ENCODE measurements around the gene RUNDC1.

The RUNDC1 gene

GRCh38 chr17:42980274-42980765 lies at the start of gene RUNDC1:
Gene RUNDC1 (plus strand): TSS chr17:42980565. CDS start chr17:42980577, 12 bp downstream.
- Histone ChIP-seq H3K4me1 (ENCODE audit: control insufficient read depth, insufficient read depth, low read length) (peaks cover 10% of the 10 kb centered on the region), H3K9me3 (ENCODE audit: control insufficient read depth, insufficient read depth, low read depth, low read length) (no peaks in the 10 kb centered on the region), H3K27ac (ENCODE audit: extremely low read depth, low read depth, low read length) (peak within 1 kb of the TSS; percentile 78), H3K4me3 (ENCODE audit: low read depth, low read length) (peak within 1 kb of the TSS; percentile 85), H3K36me3 (ENCODE audit: control insufficient read depth in 2 of 2, insufficient read depth in 1 of 2, low read length in 2 of 2) (peaks cover 6 to 10% of the 10 kb centered on the region in 2 experiments; a peak in 2 of 3 replicates)
- ChIA-PET CTCF (interaction anchor here (0.6 to 1.4 kb wide), 4 partner anchors 15 to 20 kb away, joined by 3 to 6 read pairs (median 3); partner anchors contain the start of gene RPL27), POLR2A (interaction anchor here (2.2 to 4.2 kb wide), 2 partner anchors 15 to 18 kb away, joined by 7 to 26 read pairs; partner anchors contain the start of gene RPL27)
- TF ChIP-seq ZFHX2 (tag by site-specific recombination; conservative IDR thresholded peaks at IDR 0.05), result 0 out of 2 replicates have a peak, but pooled peaks have one; percentile 24
- peak; percentile 82 for TF ChIP-seq ZBTB48 (tag by site-specific recombination; IDR thresholded peaks at IDR 0.05)
- TF ChIP-seq ZEB2 (tag by site-specific recombination; IDR thresholded peaks at IDR 0.05), result peak; percentile 22; the same call in 1 of the 2 replicates
- 0 out of 2 replicates have a peak, but pooled peaks have one; percentile 10 for TF ChIP-seq WT1 (tag by site-specific recombination; IDR thresholded peaks at IDR 0.05)
- TF ChIP-seq ZNF513 (tag by site-specific recombination; IDR thresholded peaks at IDR 0.05), result peak; percentile 87
- TF ChIP-seq SP3 (tag by site-specific recombination; IDR thresholded peaks at IDR 0.05), result peak; percentile 70
- 0 out of 2 replicates have a peak, but pooled peaks have one; percentile 31 for TF ChIP-seq ZBTB8A (tag by site-specific recombination; IDR thresholded peaks at IDR 0.05)
- no peak; the same call in 1 of the 2 replicates for TF ChIP-seq ZBTB20 (tag by site-specific recombination; IDR thresholded peaks at IDR 0.05)
- TF ChIP-seq ZNF169 (tag by site-specific recombination; IDR thresholded peaks at IDR 0.05), result no peak
- TF ChIP-seq ZNF18 (tag by site-specific recombination; IDR thresholded peaks at IDR 0.05), result no peak
- TF ChIP-seq BCL11B (tag by site-specific recombination; IDR thresholded peaks at IDR 0.05; ENCODE audit: low read depth), result no peak
- no peak for TF ChIP-seq ZNF174 (tag by site-specific recombination; IDR thresholded peaks at IDR 0.05)
- TF ChIP-seq ZNF501 (tag by site-specific recombination; IDR thresholded peaks at IDR 0.05), result 0 out of 2 replicates have a peak, but pooled peaks have one; percentile 30
- no peak for TF ChIP-seq ZNF366 (tag by site-specific recombination; conservative IDR thresholded peaks at IDR 0.05)
- TF ChIP-seq ZNF404 (tag by site-specific recombination; IDR thresholded peaks at IDR 0.05), result no peak
- no peak for TF ChIP-seq FEZF1 (tag by site-specific recombination; IDR thresholded peaks at IDR 0.05)
- no peak for TF ChIP-seq ZNF311 (tag by site-specific recombination; IDR thresholded peaks at IDR 0.05; ENCODE audit: borderline replicate concordance)
- no peak for TF ChIP-seq ZNF658 (tag by site-specific recombination; IDR thresholded peaks at IDR 0.05)
- TF ChIP-seq GLI2 (tag by site-specific recombination; IDR thresholded peaks at IDR 0.05; ENCODE audit: borderline replicate concordance, low read depth), result no peak
- TF ChIP-seq KLF9 (tag by site-specific recombination; IDR thresholded peaks at IDR 0.05; ENCODE audit: low read depth), result peak; percentile 97
- no peak for TF ChIP-seq ZNF175 (tag by site-specific recombination; IDR thresholded peaks at IDR 0.05)
- TF ChIP-seq ZNF654 (tag by site-specific recombination; IDR thresholded peaks at IDR 0.05; ENCODE audit: low read depth), result no peak
- TF ChIP-seq KLF16 (tag by site-specific recombination; IDR thresholded peaks at IDR 0.05), result peak; percentile 91
- TF ChIP-seq ZNF747 (tag by site-specific recombination; IDR thresholded peaks at IDR 0.05), result no peak
- peak; percentile 73 for TF ChIP-seq GLIS2 (tag by site-specific recombination; IDR thresholded peaks at IDR 0.05)
- TF ChIP-seq ZNF37A (tag by site-specific recombination; IDR thresholded peaks at IDR 0.05), result no peak
- peak; percentile 91 for TF ChIP-seq YY2 (tag by site-specific recombination; IDR thresholded peaks at IDR 0.05)
- no peak for TF ChIP-seq ZFP3 (tag by site-specific recombination; IDR thresholded peaks at IDR 0.05; ENCODE audit: low read depth)
- TF ChIP-seq ZXDB (tag by site-specific recombination; IDR thresholded peaks at IDR 0.05), result no peak
- TF ChIP-seq ZNF10 (tag by site-specific recombination; IDR thresholded peaks at IDR 0.05), result no peak
- no peak for TF ChIP-seq ZNF121 (tag by site-specific recombination; IDR thresholded peaks at IDR 0.05)
- TF ChIP-seq, protein P1, sequence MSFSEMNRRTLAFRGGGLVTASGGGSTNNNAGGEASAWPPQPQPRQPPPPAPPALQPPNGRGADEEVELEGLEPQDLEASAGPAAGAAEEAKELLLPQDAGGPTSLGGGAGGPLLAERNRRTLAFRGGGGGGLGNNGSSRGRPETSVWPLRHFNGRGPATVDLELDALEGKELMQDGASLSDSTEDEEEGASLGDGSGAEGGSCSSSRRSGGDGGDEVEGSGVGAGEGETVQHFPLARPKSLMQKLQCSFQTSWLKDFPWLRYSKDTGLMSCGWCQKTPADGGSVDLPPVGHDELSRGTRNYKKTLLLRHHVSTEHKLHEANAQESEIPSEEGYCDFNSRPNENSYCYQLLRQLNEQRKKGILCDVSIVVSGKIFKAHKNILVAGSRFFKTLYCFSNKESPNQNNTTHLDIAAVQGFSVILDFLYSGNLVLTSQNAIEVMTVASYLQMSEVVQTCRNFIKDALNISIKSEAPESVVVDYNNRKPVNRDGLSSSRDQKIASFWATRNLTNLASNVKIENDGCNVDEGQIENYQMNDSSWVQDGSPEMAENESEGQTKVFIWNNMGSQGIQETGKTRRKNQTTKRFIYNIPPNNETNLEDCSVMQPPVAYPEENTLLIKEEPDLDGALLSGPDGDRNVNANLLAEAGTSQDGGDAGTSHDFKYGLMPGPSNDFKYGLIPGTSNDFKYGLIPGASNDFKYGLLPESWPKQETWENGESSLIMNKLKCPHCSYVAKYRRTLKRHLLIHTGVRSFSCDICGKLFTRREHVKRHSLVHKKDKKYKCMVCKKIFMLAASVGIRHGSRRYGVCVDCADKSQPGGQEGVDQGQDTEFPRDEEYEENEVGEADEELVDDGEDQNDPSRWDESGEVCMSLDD (tag by site-specific recombination; IDR thresholded peaks at IDR 0.05), result peak; percentile 98
- TF ChIP-seq ZNF341 (tag by site-specific recombination; IDR thresholded peaks at IDR 0.05; ENCODE audit: low read depth), result no peak
- TF ChIP-seq ZNF394 (tag by site-specific recombination; IDR thresholded peaks at IDR 0.05; ENCODE audit: borderline replicate concordance), result no peak
- TF ChIP-seq ZBTB17 (tag by site-specific recombination; IDR thresholded peaks at IDR 0.05), result peak; percentile 97
- no peak for TF ChIP-seq ZNF623 (tag by site-specific recombination; IDR thresholded peaks at IDR 0.05)
- TF ChIP-seq ZNF837 (tag by site-specific recombination; IDR thresholded peaks at IDR 0.05), result no peak

Measured in HEK293 (cell line).